ENCODE results near the gene SLC38A8. TPM values are rescaled to one million over a fixed set of nuclear protein-coding genes. Genes with fewer than 3 reads are reported as not detected.
A peak's percentile ranks its signal among the peaks of the same experiment; 100 is the strongest.

The SLC38A8 gene
- total RNA-seq, 1 donor from 2014 or later, result not detected

- DNase-seq, result peak; percentile 55
Measured at GRCh38 chr16:83967838-83968305, 74.7 kb downstream of the SLC38A8 start, which contains the start of gene NECAB2. Gene NECAB2, plus strand, starts transcription at chr16:83968244. Its CDS starts 405 bp downstream, at chr16:83968649.

GRCh38 chr16:83967091-83967490 is 75.5 kb downstream of the SLC38A8 start:
- DNase-seq, result no peak

GRCh38 chr16:83966153-83966696 is 76.4 kb downstream of the SLC38A8 start:
- DNase-seq, result no peak

- no peak for DNase-seq
Measured at GRCh38 chr16:83965444-83966152, 77.0 kb downstream of the SLC38A8 start.

GRCh38 chr16:83964684-83965443 is 77.7 kb downstream of the SLC38A8 start:
- no peak for DNase-seq

- no peak for DNase-seq
Measured at GRCh38 chr16:83963277-83964119, 79.1 kb downstream of the SLC38A8 start.

GRCh38 chr16:83961591-83961990 is 81.0 kb downstream of the SLC38A8 start:
- no peak for DNase-seq

- DNase-seq, result no peak
Measured at GRCh38 chr16:83960521-83961249, 81.9 kb downstream of the SLC38A8 start.

Other genes with a start within 250 kb of the SLC38A8 start
- gene HSBP1, start 234.8 kb downstream of the SLC38A8 start, total RNA-seq, result 40.2 and 70.5 TPM in 2 replicates
- gene MLYCD, start 143.7 kb downstream of the SLC38A8 start, total RNA-seq, result 2.6 and 5.6 TPM in 2 replicates
- gene OSGIN1, start 89.6 kb downstream of the SLC38A8 start, total RNA-seq, result 0.68 and 1.4 TPM in 2 replicates
- not detected in 2 replicates for gene NECAB2, start 74.6 kb downstream of the SLC38A8 start, total RNA-seq
- 120 and 138 TPM in 2 replicates for gene MBTPS1, start 74.1 kb upstream of the SLC38A8 start, total RNA-seq
- 28.2 and 32.0 TPM in 2 replicates for gene HSDL1, start 102.4 kb upstream of the SLC38A8 start, total RNA-seq
- gene DNAAF1, start 102.5 kb upstream of the SLC38A8 start, total RNA-seq, result under 0.01 TPM in 1 of 2 replicates, not detected in the other
- gene TAF1C, start 144.3 kb upstream of the SLC38A8 start, total RNA-seq, result 16.8 and 24.2 TPM in 2 replicates
- gene ADAD2, start 148.4 kb upstream of the SLC38A8 start, total RNA-seq, result not detected in 2 replicates
- gene KCNG4, start 197.2 kb upstream of the SLC38A8 start, total RNA-seq, result not detected in 2 replicates

Data from dermis blood vessel endothelial cell (primary cell).